ENCODE results near the gene GALNT12. TPM values are rescaled to one million over a fixed set of nuclear protein-coding genes. Genes with fewer than 3 reads are reported as not detected.

Gene GALNT12
- total RNA-seq, 2 donors from 2014 or later = 8.1 to 12.0 TPM

DNA sequence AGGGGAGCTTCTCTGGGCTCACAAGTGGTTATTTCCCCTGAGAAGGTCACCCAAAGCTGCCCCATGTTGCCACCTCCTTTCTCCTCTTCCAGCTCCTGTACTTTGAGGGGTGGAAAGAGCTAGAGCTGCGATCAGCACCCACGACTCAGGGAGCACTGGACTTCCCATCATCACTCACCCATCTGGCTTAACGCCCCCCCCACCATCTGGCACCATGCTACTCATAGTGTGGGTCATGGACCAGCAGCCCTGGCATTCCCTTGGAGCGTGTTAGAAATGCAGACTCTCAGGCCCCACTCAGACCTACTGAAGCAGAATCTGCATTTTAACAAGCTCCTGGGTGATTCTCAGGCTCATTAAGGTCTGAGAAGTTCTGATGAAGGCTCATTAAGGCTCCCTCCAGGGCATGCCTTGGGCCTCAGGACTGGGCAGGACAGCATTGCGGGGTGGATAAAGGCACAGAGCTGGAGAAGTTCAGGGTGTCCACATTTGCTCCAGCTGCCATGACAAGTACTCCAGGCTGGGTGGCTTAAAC, 67.3 kb downstream of the GALNT12 start:
- Mint-ChIP-seq H3K9me3 (peaks cover 0 to 5% of the 10 kb centered on the region in 2 donors), H3K36me3 (no peaks in the 10 kb centered on the region), H3K27ac (no peak overlapping the region)
- ATAC-seq (no peak), DNase-seq (ENCODE audit: low spot score in 2 of 2) (no peak)

DNA sequence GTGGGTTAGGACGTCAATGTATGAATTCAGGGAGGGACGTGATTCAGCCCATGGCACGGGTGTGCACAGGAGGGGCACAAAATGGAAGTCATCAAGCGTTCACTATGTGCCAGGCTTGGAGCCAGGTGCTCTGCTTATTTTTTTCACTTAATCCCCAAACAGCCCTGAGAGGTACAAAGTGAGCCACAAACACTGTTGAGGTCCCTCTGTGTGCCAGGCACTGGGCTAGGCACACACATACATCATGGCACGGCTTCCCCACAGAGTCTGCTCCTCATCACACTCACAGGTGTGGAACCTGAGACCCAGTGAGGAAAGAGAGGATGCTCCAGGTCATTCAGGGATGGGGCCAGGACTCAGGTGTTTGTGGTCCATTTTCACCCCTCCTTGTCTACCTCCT, 68.1 kb downstream of the GALNT12 start:
- H3K36me3 Mint-ChIP-seq = no peaks in the 10 kb centered on the region
- DNase-seq (ENCODE audit: low spot score in 2 of 2) (no peak), ATAC-seq (no peak)
- H3K9me3 Mint-ChIP-seq = peaks cover 0 to 5% of the 10 kb centered on the region in 2 donors
- H3K27ac Mint-ChIP-seq = no peak overlapping the region

DNA sequence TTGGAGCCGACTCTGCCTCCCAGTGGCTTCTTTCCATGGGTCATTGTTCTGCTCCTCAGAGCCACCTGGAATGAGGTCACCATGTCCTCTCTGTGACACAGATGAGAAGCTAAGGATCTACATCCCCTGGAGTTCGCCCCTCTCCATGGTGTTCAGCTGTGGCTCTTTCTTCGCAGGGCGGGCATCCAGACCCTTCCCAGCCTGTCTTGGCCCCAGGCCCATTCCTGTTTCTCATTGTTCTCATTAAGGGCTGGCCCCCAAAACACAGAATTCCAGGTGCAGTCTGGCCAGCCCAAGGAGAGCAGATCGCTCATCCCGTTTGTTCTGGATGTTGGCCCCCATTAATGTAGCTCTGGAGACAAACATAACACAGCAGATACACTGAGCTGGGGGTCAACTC, 69.8 kb downstream of the GALNT12 start:
- no peaks in the 10 kb centered on the region for H3K36me3 Mint-ChIP-seq
- DNase-seq (ENCODE audit: low spot score in 2 of 2) = no peak
- no peak for ATAC-seq

DNA sequence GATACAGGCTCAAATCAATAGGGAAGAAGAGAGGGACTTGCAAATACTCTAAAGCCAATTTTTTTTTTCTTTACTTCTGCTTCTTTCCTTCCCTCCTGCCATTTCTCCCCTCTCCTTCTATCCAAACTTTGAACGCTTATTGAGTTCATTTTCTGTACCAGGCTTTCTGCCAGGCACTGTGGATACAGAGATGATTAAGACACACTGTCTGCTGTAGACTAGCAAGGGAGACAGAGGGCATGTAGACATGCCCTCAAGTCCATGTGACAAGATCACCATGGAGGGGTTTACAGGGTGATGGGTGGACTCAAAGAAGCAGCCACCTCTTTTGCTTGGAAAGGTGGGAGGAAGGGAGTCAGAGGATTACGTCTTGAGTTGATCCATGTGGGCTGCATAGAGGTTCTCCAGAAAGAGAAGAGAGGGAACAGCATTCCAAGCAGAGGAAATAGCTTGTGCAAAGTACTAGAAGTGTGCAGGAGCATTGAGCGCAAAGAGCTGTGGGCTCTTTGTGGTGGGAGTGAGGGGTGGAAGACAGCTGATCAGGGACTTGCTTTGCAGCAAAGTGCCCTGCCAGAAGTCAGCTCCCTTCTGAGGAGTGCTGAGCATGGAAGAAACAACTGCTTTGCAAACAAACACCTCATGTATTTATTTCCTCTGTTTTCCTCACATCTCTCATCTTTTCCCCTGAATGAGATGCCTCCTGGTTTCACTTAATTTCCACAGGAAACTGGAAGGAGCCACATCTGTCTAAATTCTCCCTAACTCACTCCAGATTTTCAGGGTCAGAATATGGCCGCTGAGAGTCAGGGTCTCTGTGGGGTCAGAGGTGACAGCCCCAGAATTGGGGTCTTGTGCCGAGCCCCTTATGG, 71.9 kb downstream of the GALNT12 start:
- H3K27ac Mint-ChIP-seq = no peak overlapping the region
- DNase-seq (ENCODE audit: low spot score in 2 of 2) (no peak), ATAC-seq (no peak)
- H3K9me3 Mint-ChIP-seq = no peaks in the 10 kb centered on the region
- H3K36me3 Mint-ChIP-seq = no peaks in the 10 kb centered on the region

More for the DNA sequence above, 69.8 kb downstream of the GALNT12 start:
- Mint-ChIP-seq H3K9me3 (no peaks in the 10 kb centered on the region), H3K27ac (no peak overlapping the region)

DNA sequence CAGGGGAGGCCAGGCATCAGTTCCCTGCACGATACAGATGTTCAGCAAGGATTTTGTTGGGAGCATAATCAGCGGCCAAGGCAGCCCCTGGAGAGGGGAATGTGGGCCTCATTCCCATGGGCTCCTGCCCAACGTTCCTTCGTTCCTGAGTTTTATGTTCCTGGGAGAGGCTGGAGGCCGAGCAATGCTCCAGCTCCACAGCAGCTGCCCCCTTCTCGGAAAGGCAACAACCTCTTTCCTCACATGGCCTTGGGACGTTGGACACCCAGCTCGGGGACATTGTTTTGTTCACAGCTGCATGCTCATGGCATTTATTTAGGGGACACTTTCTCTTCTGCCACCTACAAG, 72.5 kb downstream of the GALNT12 start:
- Mint-ChIP-seq H3K27ac (no peak overlapping the region), H3K9me3 (no peaks in the 10 kb centered on the region), H3K36me3 (no peaks in the 10 kb centered on the region)
- no peak for DNase-seq (ENCODE audit: low spot score in 2 of 2)
- no peak for ATAC-seq

DNA sequence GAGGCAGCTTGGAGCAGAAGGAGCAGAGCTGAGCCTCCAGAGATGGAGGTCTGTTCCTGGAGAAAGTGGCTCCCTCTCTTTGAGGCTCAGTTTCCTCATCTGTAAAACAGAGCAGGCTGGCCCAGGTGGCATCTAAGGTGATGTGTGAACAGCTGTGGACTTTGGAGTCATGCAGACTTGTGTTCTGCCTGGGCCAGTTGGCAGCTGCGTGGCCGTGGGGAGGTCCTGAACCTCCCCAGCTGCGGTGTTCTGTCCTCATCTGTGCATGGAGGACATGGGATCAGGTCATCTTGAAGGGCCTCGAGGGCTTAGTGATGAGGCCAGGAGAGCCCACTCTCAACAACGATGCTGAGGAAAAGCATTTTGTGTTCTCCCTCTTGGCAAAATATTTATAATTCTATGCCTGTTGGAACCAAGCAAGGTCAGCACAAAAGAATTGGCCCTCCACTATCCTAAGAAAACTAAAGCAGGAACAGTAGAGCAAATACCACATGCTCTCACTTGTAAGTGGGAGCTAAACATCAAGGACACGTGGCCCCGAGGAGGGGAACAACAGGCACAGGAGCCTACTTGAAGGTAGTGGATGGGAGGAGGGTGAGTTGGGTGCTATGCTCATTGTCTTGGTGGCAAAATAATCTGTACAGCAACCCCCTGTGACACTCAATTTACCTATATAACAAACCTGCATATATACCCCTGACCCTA, 73.0 kb downstream of the GALNT12 start:
- H3K27ac Mint-ChIP-seq = no peak overlapping the region
- no peaks in the 10 kb centered on the region for H3K36me3 Mint-ChIP-seq
- no peak for ATAC-seq
- no peaks in the 10 kb centered on the region for H3K9me3 Mint-ChIP-seq
- no peak for DNase-seq (ENCODE audit: low spot score in 2 of 2)

DNA sequence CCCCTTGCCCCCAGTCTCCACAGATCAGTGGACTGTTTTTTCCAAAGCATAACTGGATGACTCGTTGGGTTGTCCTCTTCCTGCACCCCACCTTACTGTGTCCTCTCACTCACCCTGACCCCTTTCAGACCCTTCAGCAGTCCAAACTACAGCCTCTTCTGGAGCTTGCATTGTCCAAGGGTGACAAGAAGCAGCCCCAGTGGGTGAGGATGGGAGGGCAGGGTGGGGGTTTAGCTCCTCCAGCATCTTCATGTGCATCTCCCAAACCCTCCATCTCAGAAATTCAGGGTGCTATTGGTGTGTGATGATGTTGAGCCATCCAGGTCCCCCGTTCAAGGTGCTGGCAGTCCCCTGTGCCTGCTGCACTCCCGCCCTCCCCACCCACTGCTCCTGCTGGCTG, 73.9 kb downstream of the GALNT12 start:
- ATAC-seq (no peak), DNase-seq (ENCODE audit: low spot score in 2 of 2) (no peak)
- no peaks in the 10 kb centered on the region for H3K36me3 Mint-ChIP-seq
- no peak overlapping the region for H3K27ac Mint-ChIP-seq
- no peaks in the 10 kb centered on the region for H3K9me3 Mint-ChIP-seq

DNA sequence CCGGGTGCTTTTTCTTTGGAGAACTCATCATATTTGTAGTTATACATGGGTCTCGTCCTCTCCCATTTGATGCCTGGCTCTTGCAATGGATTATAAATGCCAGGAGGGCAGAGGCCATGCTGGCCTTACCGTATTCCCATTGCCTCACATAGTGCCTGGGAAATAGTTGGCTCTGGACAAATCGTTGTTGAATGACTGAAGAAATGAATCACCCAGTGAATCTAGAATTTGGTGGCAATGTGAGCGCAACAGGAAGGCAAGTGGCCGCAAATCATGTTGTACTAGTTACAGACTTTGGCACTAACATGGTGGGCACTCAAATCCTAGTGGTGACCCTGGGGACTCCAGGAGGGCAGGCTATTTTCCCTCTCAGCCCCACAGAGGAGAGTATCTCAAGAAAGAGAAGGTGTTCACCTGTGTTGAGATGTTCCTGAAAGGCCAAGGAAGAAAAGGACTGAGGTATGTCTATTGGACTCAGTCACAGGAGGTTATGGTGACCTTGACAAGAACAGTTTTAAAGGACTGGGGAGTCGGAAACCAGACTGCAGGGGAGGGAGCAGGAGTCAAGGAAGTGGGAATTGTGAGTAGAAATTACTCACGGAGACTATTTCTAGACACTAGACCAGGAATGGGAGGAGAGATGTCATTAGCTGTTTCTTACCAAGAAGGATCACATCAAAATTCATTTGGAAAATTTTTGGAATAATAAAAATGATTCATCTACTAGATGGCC, 74.5 kb downstream of the GALNT12 start:
- Mint-ChIP-seq H3K9me3 (no peaks in the 10 kb centered on the region), H3K27ac (no peak overlapping the region), H3K36me3 (no peaks in the 10 kb centered on the region)
- ATAC-seq (no peak), DNase-seq (ENCODE audit: low spot score in 2 of 2) (no peak)

DNA sequence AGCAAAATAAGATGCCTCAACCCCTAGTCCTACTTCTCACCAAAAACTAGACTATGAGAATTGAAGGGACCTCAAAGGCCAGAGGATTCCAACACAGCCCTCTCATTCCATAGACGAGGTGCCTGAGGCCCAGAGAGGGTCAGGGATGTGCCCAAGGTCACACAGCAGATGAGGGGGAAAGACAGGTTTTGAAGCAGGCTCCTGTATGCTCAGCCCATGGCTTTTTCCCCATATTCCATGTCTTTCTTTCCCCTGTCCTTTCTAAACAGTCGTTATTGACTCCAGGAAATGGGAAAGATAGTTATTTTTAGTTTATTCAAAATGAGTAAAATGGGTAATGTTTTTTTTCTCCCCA, 75.1 kb downstream of the GALNT12 start:
- Mint-ChIP-seq H3K9me3 (no peaks in the 10 kb centered on the region), H3K27ac (no peak overlapping the region), H3K36me3 (no peaks in the 10 kb centered on the region)
- DNase-seq (ENCODE audit: low spot score in 2 of 2) (no peak), ATAC-seq (no peak)

DNA sequence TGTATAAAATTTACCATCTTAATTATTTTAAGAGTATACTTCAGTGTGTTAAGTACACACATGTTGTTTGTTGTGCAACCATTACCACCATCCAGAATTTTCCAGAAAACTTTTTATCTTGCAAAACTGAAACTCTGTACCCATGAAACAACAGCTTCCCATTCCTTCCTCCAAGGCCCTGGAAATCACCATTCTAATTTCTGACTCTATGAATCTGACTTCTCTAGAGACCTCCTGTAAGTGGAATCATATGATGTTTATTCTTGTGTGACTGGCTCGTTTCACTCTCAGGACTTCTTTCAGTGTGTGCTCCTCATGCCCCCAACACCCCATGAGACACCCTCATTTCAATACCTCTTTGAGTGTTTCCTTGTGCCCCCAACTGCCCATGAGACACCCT, 75.8 kb downstream of the GALNT12 start:
- H3K9me3 Mint-ChIP-seq = no peaks in the 10 kb centered on the region
- ATAC-seq (no peak), DNase-seq (ENCODE audit: low spot score in 2 of 2) (no peak)
- no peaks in the 10 kb centered on the region for H3K36me3 Mint-ChIP-seq
- H3K27ac Mint-ChIP-seq = no peak overlapping the region

DNA sequence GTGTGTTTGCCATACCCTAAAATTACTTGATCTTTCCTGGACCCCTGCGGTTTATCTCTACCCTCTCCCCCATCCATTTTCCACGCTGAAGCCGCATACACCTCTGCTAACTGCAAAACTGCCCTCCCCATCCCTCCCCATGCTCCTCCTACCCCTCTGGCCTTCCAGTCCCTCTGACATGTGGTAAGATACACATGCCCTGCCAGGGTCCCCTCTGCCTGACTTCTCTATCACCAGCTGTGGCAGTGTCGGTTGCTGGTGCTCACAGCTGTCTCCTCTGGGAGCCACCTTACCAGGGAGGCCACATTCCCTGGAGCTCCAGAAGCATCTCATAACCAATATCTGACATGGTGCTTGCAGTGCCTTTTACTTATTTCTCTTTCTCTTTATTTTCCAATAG, 77.4 kb downstream of the GALNT12 start:
- ATAC-seq (no peak), DNase-seq (ENCODE audit: low spot score in 2 of 2) (no peak)
- Mint-ChIP-seq H3K36me3 (no peaks in the 10 kb centered on the region), H3K27ac (no peak overlapping the region), H3K9me3 (no peaks in the 10 kb centered on the region)

DNA sequence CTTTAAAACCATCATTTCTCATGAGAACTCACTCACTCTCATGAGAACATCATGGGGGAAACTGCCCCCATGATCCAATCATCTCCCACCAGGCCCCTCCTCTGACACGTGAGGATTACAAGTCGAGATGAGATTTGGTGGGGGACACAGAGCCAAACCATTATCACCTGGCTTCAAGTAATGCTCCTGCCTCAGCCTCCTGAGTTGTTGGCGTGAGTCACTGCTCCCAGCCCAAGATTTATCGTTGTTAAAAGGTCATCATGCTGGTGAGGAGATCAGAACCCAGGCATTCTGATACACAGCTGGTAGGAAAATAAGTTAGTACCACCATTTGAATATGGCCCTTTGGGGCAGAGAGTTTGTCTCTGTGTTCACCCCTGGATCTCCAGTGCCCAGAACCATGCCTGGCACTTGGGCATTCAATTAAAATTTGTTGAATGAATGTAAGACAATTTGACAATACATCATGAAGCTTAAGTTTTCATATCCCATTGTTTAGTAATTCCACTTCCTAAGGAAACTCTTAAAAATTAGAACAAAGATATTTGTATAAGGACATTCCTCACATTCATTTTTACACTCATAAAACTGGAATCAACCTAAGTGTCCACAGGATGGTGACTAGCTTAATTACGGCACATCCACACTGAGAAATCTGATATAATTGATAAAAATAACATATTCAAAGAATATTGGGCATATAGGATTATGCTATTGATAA, 78.3 kb downstream of the GALNT12 start:
- Mint-ChIP-seq H3K36me3 (no peaks in the 10 kb centered on the region), H3K9me3 (peaks cover 0 to 5% of the 10 kb centered on the region in 2 donors), H3K27ac (no peak overlapping the region)
- no peak for DNase-seq (ENCODE audit: low spot score in 2 of 2)
- ATAC-seq = no peak

DNA sequence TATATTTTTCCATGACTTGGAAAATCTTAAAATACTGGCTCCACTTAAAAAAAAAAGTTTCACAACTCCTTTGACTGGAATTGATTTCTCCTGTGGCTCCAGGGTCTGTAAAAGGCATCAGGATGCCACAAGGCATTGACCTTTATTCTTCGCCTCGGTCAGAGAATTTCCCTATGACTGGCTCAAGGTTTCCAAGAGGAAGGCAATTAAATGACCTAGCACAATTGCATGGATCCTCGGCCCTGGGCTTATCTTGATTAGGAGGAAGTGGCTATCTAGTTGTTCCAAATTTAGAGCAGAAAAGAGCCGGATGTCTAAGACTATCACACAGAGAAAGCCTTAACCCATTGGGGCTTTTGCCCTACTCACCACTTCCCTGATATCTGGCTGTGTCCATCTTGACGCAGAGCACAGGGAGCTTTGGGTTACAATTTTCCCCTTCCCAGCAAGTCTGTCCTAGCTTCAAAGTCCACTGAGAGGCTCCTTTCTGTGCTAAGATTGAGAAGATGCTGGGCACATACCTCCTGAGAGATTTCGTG, 79.3 kb downstream of the GALNT12 start:
- peaks cover 0 to 5% of the 10 kb centered on the region in 2 donors for H3K9me3 Mint-ChIP-seq
- H3K36me3 Mint-ChIP-seq = no peaks in the 10 kb centered on the region
- DNase-seq (ENCODE audit: low spot score in 2 of 2) = no peak
- H3K27ac Mint-ChIP-seq = no peak overlapping the region
- no peak for ATAC-seq

DNA sequence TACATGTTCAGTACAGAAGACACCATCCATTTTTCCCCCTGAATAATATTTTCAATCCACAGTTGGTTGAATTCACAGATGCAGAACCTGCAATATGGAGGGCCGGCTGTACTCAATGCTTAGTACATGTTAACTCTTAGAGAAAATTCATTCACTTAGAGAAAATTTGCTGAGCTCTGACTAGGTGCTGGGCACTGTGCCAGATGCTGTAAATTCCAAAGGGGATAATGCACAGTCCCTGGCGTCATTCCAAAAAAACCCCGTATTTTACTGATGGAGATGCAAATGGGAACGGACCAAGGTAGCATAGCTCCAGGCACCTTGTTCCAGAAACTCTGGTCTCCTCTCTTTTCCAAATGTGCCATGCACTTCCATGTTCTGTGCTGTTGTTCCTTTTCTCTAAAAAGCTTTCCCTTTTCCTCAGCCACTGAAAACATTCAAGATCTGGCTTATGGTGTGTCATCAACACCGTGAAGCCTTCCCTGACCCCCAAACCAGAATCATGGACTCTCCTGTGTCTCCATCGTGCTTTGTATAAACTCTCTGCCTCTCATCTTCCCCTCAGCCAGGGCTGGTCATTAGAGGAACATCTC, 80.5 kb downstream of the GALNT12 start:
- Mint-ChIP-seq H3K36me3 (no peaks in the 10 kb centered on the region), H3K27ac (no peak overlapping the region), H3K9me3 (peaks cover 0 to 5% of the 10 kb centered on the region in 2 donors)
- DNase-seq (ENCODE audit: low spot score in 2 of 2) (no peak), ATAC-seq (no peak)

DNA sequence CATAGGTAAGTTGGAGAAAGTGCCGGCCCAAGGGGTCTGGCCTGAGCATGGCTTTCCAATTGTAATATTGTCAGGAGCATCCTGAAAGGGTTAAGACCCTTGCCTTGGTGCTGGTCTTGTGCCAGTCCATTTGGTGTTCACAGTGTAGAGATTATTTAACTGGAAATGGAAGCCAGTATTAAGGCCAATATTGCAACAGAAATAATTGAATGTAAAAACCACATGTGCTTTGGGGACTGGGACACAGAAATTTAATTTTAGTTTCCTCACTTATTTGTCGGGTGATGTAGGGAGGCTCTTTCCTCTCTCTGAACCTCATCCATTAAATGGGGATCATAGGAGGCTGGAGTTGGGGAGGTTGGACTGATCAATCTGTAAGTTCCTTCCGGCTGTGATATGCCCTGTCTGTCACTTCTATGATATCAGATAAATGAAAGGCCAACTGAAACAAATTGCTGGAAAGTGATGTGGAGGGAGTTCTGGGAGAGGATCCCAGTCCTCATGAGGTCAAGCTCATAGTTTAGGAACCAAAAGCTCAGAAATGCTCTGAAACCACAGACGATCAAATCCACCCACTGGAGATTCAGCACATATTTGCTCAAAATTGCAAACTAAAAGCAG, 81.4 kb downstream of the GALNT12 start:
- ATAC-seq (no peak), DNase-seq (ENCODE audit: low spot score in 2 of 2) (no peak)
- Mint-ChIP-seq H3K9me3 (peaks cover 0 to 5% of the 10 kb centered on the region in 2 donors), H3K36me3 (no peaks in the 10 kb centered on the region), H3K27ac (no peak overlapping the region)

DNA sequence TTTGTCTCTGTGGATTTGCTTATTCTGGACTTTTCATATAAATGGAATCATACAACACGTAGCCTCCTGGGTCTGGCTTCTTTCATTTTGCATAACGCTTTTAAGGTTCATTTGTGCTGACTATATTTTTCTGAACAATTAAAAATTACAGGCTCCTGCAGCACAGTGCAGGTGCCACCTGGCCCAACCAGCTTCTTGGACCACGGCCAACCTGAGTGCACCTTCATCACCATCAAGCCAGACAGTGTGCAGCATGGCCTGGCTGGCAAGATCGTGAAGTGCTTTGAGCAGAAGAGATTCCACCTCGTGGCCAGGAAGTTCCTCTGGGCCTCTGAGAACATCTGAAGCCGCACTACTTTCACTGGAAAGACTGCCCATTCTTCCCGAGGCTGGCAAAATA, 82.8 kb downstream of the GALNT12 start:
- DNase-seq (ENCODE audit: low spot score in 2 of 2) = no peak
- no peaks in the 10 kb centered on the region for H3K36me3 Mint-ChIP-seq
- H3K9me3 Mint-ChIP-seq = peaks cover 0 to 5% of the 10 kb centered on the region in 2 donors
- no peak overlapping the region for H3K27ac Mint-ChIP-seq
- no peak for ATAC-seq

Measured in activated naive CD4-positive, alpha-beta T cell treated with anti-CD3 and anti-CD28 coated beads, Interleukin-2, amount 50 U/mL, for 72 hours (primary cell).